HepG2 (cell line): ENCODE measurements around the gene DPP7. TPM values are rescaled to one million over a fixed set of nuclear protein-coding genes. Genes with fewer than 3 reads are reported as not detected.

Experiments
- ATAC-seq: fragments of 200-7000 bp; cut with Tn5 transposase; 3 replicates; pipeline ENCODE4 v1.9.1; 2020; ENCODE audit warnings: mild to moderate bottlenecking, moderate library complexity
- BruUV-seq: library from RNA; stranded (reverse); fragments of 400-500 nt; replicated peaks from 2 replicates; lab custom pipeline; 2021; lab: Mats Ljungman, UMichigan
- CTCF ChIA-PET: fragments of 300-600 bp; formaldehyde crosslinking; extraction: SDS; loops from one replicate; lab custom pipeline; 2021; ENCODE audit warnings: low total read pairs, inconsistent platforms, low intra/inter-chr PET ratio; lab: Yijun Ruan, JAX
- POLR2A ChIA-PET: fragments of 350-600 bp; sonication (Branson Sonifier 250); formaldehyde crosslinking; loops from one replicate; lab custom pipeline; 2020; ENCODE audit warnings: antibody characterized with exemption, inconsistent platforms; lab: Yijun Ruan, JAX
- DNase-seq: peaks from one replicate; pipeline ENCODE4 v3.0.0-alpha.2; 2015; ENCODE audit warnings: low spot score
- FAIRE-seq: peaks from 3 replicates; lab custom pipeline; 2011; peaks lifted over from hg19 to GRCh38; lab: Jason Lieb, UNC
- H2AFZ ChIP-seq: one replicate; pipeline ENCODE4 v1.6.1; 2011; ENCODE audit warnings: low read length, inconsistent platforms
- H3K27ac ChIP-seq: fragments of 300-600 bp; 3 replicates; pipeline ENCODE4 v1.8.0; 2011; ENCODE audit warnings: mixed run types, mild to moderate bottlenecking, mixed read lengths, low read length, inconsistent platforms; ENCODE audit not compliant: insufficient read depth; ENCODE audit errors: extremely low read length
- H3K27me3 ChIP-seq, 2 experiments: fragments of 200-600 bp in 1 of 2; 2 replicates in 1 of 2; 3 replicates in 1 of 2; pipeline versions ENCODE4 v1.6.0 to v1.8.0; 2011; ENCODE audit warnings: low read length in 2 of 2, mild to moderate bottlenecking in 2 of 2, moderate library complexity in 2 of 2, inconsistent platforms in 1 of 2; ENCODE audit not compliant: insufficient read depth in 2 of 2, control insufficient read depth in 1 of 2
- H3K36me3 ChIP-seq, 2 experiments: fragments of 200-600 bp in 1 of 2; replicated peaks in 1 of 2; 2 replicates in 1 of 2; 3 replicates in 1 of 2; pipeline versions ENCODE4 v1.5.1 to v1.8.0; 2011; ENCODE audit warnings: low read length in 2 of 2, inconsistent platforms in 1 of 2; ENCODE audit not compliant: insufficient read depth in 2 of 2, control insufficient read depth in 1 of 2
- H3K4me1 ChIP-seq: 2 replicates; pipeline ENCODE4 v1.5.1; 2012; ENCODE audit warnings: low read length, inconsistent platforms; ENCODE audit not compliant: insufficient read depth
- H3K4me2 ChIP-seq: 2 replicates; pipeline ENCODE4 v1.6.0; 2011; ENCODE audit warnings: low read depth, low read length, inconsistent platforms
- H3K4me3 ChIP-seq, 3 experiments: fragments of 200-600 bp in 1 of 3; sonication (generic), shearing (Covaris generic) in 1 of 3; replicated peaks in 1 of 3; 2 replicates each; pipeline ENCODE4 v1.5.1; 2011 to 2016; ENCODE audit warnings: low read length in 3 of 3, inconsistent platforms in 2 of 3, low read depth in 2 of 3, mild to moderate bottlenecking in 2 of 3, control low read depth in 1 of 3, mixed read lengths in 1 of 3; ENCODE audit not compliant: insufficient read depth in 1 of 3
- H3K79me2 ChIP-seq: one replicate; pipeline ENCODE4 v1.6.1; 2011; ENCODE audit warnings: low read length, inconsistent platforms; ENCODE audit not compliant: insufficient read depth
- H3K9ac ChIP-seq: 2 replicates; pipeline ENCODE4 v1.6.0; 2011; ENCODE audit warnings: mild to moderate bottlenecking, low read depth, low read length, inconsistent platforms; ENCODE audit not compliant: insufficient read depth
- H3K9me3 ChIP-seq: 2 replicates; pipeline ENCODE4 v1.5.1; 2012; ENCODE audit warnings: mild to moderate bottlenecking, low read length
- H4K20me1 ChIP-seq: 2 replicates; pipeline ENCODE4 v1.6.0; 2011; ENCODE audit warnings: inconsistent platforms, mild to moderate bottlenecking, low read length, moderate library complexity; ENCODE audit not compliant: insufficient read depth
- CREM ChIP-seq, 2 experiments: sonication (generic) in 1 of 2; formaldehyde crosslinking in 1 of 2; IDR thresholded peaks; 2 replicates each; pipeline versions ENCODE4 v1.4.0 to v1.6.1; 2016 to 2020; ENCODE audit warnings: antibody characterized with exemption in 1 of 2, mild to moderate bottlenecking in 1 of 2, missing genetic modification reagents in 1 of 2
- GZF1 ChIP-seq: sonication (generic); formaldehyde crosslinking; IDR thresholded peaks from 2 replicates; pipeline ENCODE4 v1.5.1; 2020; ENCODE audit warnings: mild to moderate bottlenecking, missing genetic modification reagents
- HNF4A ChIP-seq: sonication (generic); formaldehyde crosslinking; IDR thresholded peaks from 2 replicates; pipeline ENCODE4 v1.4.0; 2020; ENCODE audit warnings: missing genetic modification reagents
- HOMEZ ChIP-seq: IDR thresholded peaks from 2 replicates; pipeline ENCODE4 v1.6.1; 2016; ENCODE audit warnings: low read depth
- HOXA3 ChIP-seq: sonication (generic); formaldehyde crosslinking; IDR thresholded peaks from 2 replicates; pipeline ENCODE4 v1.5.0; 2020; ENCODE audit warnings: missing genetic modification reagents
- MNT ChIP-seq: fragments of 450-650 bp; IDR thresholded peaks from 2 replicates; pipeline ENCODE4 v1.6.1; 2016
- NFIC ChIP-seq: IDR thresholded peaks from 2 replicates; pipeline ENCODE4 v1.6.1; 2012; ENCODE audit warnings: mild to moderate bottlenecking, low read length, inconsistent platforms
- RBAK ChIP-seq: sonication (generic); formaldehyde crosslinking; IDR thresholded peaks from 2 replicates; pipeline ENCODE4 v1.5.1; 2020; ENCODE audit warnings: mild to moderate bottlenecking, missing genetic modification reagents
- TGIF2 ChIP-seq: IDR thresholded peaks from 2 replicates; pipeline ENCODE4 v1.6.1; 2016; ENCODE audit warnings: control low read depth, missing compliant biosample characterization
- ZBTB38 ChIP-seq: sonication (generic); formaldehyde crosslinking; IDR thresholded peaks from 2 replicates; pipeline ENCODE4 v1.5.1; 2020; ENCODE audit warnings: mild to moderate bottlenecking, missing genetic modification reagents
- ZNF362 ChIP-seq: sonication (generic); formaldehyde crosslinking; IDR thresholded peaks from 2 replicates; pipeline ENCODE4 v1.4.0; 2020; ENCODE audit warnings: missing genetic modification reagents, mild to moderate bottlenecking, borderline replicate concordance
- ZNF432 ChIP-seq: sonication (generic); formaldehyde crosslinking; IDR thresholded peaks from 2 replicates; pipeline ENCODE4 v1.5.0; 2020; ENCODE audit warnings: missing genetic modification reagents, mild to moderate bottlenecking, borderline replicate concordance
- WGBS: methylation state at CpG from one replicate; pipeline ENCODE4 v1.1.6; 2017; ENCODE audit warnings: low lambda C conversion rate; 5-methylcytosine and 5-hydroxymethylcytosine counted together
- in situ Hi-C: cut with HindIII; loops from 2 replicates; pipeline ENCODE4 v1.10.0; 2017; ENCODE audit warnings: low pct_unique_long_range_greater_than_20kb; ENCODE audit not compliant: extremely low pct_ligation_motif_present
- intact Hi-C: fragments of 100-400 bp; cut with micrococcal nuclease; formaldehyde crosslinking; loops from one replicate; pipeline ENCODE4 v1.10.0; 2022; ENCODE audit not compliant: unreplicated experiment
- polyA plus RNA-seq, 8 experiments: library from polyadenylated mRNA; depleted of rRNA in 3 of 8; stranded (reverse) in 7 of 8; unstranded in 1 of 8; fragments of >200 nt; fragmentation: Illumina TruSeq in 4 of 8; extraction: Trizol in 4 of 8; gene quantifications; 2 replicates each; pipeline versions ENCODE4 v1.2.1 to v1.2.3, GENCODE V29; 2011 to 2016; ENCODE audit warnings: low read depth in 4 of 8, missing spikeins in 1 of 8, mixed read lengths in 1 of 8; ENCODE audit not compliant: insufficient read depth in 1 of 8
- total RNA-seq, 5 experiments: library from RNA; depleted of rRNA; stranded (reverse); fragments of >200 nt; fragmentation: Illumina TruSeq; extraction: Trizol; gene quantifications; 2 replicates each; pipeline ENCODE4 v1.2.3, GENCODE V29; 2016; ENCODE audit warnings: low read depth in 1 of 5

Gene DPP7
- total and polyA plus RNA-seq, 2 of the 13 experiments (the other 11 are each of a cell fraction or from before 2014, with no cell fraction given): 1.2 to 4.5 TPM

GRCh38 chr9:137107982-137108381 lies 6.6 kb downstream of the DPP7 start:
- Histone ChIP-seq H3K27me3 (no peaks in the 10 kb centered on the region), H3K36me3 (peaks cover 20 to 31% of the 10 kb centered on the region in 2 experiments), H3K4me2 (no peak overlapping the region), H3K9ac (no peak overlapping the region), H3K4me1 (peaks cover 33% of the 10 kb centered on the region), H3K27ac (no peak overlapping the region), H3K4me3 (no peak overlapping the region)
- no TSS peak for BruUV-seq
- ChIA-PET CTCF (no interaction called here), POLR2A (no interaction called here)
- 88% methylated on average over 9 of the region's 17 CpGs for WGBS
- in situ Hi-C loops: no loop called here
- ATAC-seq (no peak), DNase-seq (no peak)
- TF ChIP-seq GZF1 (CRISPR knock-in tag) (no peak), RBAK (CRISPR knock-in tag) (no peak), CREM (IDR thresholded peaks at IDR 0.05) (no peak), CREM (CRISPR knock-in tag; IDR thresholded peaks at IDR 0.05) (no peak)
- TF ChIP-seq, all 625 proteins: peak for 0
- no peaks in the 10 kb centered on the region for H4K20me1 ChIP-seq
- no peaks in the 10 kb centered on the region for H3K9me3 ChIP-seq
- H3K79me2 ChIP-seq: no peaks in the 10 kb centered on the region
- intact Hi-C loops: no loop called here
- no peak overlapping the region for H2AFZ ChIP-seq
- no peak for FAIRE-seq

- no peak for FAIRE-seq
- DNase-seq: no peak
- H3K4me1 ChIP-seq: peaks cover 28% of the 10 kb centered on the region
- in situ Hi-C loops: no loop called here
- H3K9me3 ChIP-seq: no peaks in the 10 kb centered on the region
- H3K79me2 ChIP-seq: no peaks in the 10 kb centered on the region
- ChIA-PET POLR2A (interaction anchor here (1.1 kb wide), 1 partner anchor 21 kb away, joined by 4 read pairs; the partner anchor contains the start of gene MAN1B1), CTCF (no interaction called here)
- intact Hi-C loops: no loop called here
- 76% methylated on average over 18 of the region's 27 CpGs for WGBS
- H3K36me3 ChIP-seq: peaks cover 23 to 36% of the 10 kb centered on the region in 2 experiments
- no peak overlapping the region for H3K4me2 ChIP-seq
- no peaks in the 10 kb centered on the region for H3K27me3 ChIP-seq
- H3K4me3 ChIP-seq: no peak overlapping the region
- no TSS peak for BruUV-seq
- no peak for ATAC-seq
- no peak overlapping the region for H3K27ac ChIP-seq
- H3K9ac ChIP-seq: no peak overlapping the region
- H4K20me1 ChIP-seq: no peaks in the 10 kb centered on the region
- no peak overlapping the region for H2AFZ ChIP-seq
- TF ChIP-seq HOMEZ (CRISPR knock-in tag) (no peak), HNF4A (CRISPR knock-in tag) (peak; percentile 66; the same call in 1 of the 2 replicates), ZBTB38 (CRISPR knock-in tag) (peak; percentile 69; the same call in 1 of the 2 replicates), NFIC (no peak), TGIF2 (no peak), ZNF362 (CRISPR knock-in tag) (no peak), MNT (no peak), ZNF432 (CRISPR knock-in tag) (no peak), HOXA3 (CRISPR knock-in tag) (0 out of 2 replicates have a peak, but pooled peaks have one; percentile 12)
These were observed 7.1 kb downstream of the DPP7 start for GRCh38 chr9:137107312-137107921.
